GM12873 (cell line): Measurements from ENCODE around the gene DNM2.

ENCODE experiments used
- CTCF ChIP-seq: IDR thresholded peaks from 2 replicates; pipeline ENCODE4 v1.5.1; 2012; ENCODE audit warnings: low read depth, mild to moderate bottlenecking, moderate library complexity, low read length, control low read depth; ENCODE audit not compliant: insufficient read depth; ENCODE audit errors: missing control alignments

The DNM2 gene

GRCh38 chr19:10823690-10824089 is 105.8 kb downstream of the DNM2 start:
- no peak for TF ChIP-seq CTCF

GRCh38 chr19:10826231-10826630 is 108.4 kb downstream of the DNM2 start:
- TF ChIP-seq CTCF = no peak

GRCh38 chr19:10826846-10827245 is 109.0 kb downstream of the DNM2 start:
- TF ChIP-seq CTCF = no peak

- TF ChIP-seq CTCF = peak; percentile 26
These were observed 111.3 kb downstream of the DNM2 start for GRCh38 chr19:10828981-10829821.

- no peak for TF ChIP-seq CTCF
These were observed 112.1 kb downstream of the DNM2 start for GRCh38 chr19:10829967-10830366.

GRCh38 chr19:10830370-10830769 is 112.5 kb downstream of the DNM2 start:
- no peak for TF ChIP-seq CTCF

- TF ChIP-seq CTCF = no peak
These were observed 113.3 kb downstream of the DNM2 start for GRCh38 chr19:10830931-10831779.
